LoVo (cell line): ENCODE results near the gene RAPGEF5.
"Not testable (repeated sequence)": the region's sequence is repeated elsewhere in the genome, so short reads cannot be mapped to it uniquely, and the experiment has no call there.

Experiments used
- DNase-seq: peaks from one replicate; pipeline ENCODE4 v3.0.0-alpha.2; 2016; ENCODE audit warnings: low spot score

The RAPGEF5 gene

GRCh38 chr7:22116451-22117030 lies 240.4 kb downstream of the RAPGEF5 start:
- no peak for DNase-seq

- DNase-seq: no peak
These were observed 241.3 kb downstream of the RAPGEF5 start for GRCh38 chr7:22115689-22116088.

GRCh38 chr7:22114440-22114981 lies 242.4 kb downstream of the RAPGEF5 start:
- DNase-seq: no peak

- DNase-seq: no peak
These were observed 243.9 kb downstream of the RAPGEF5 start for GRCh38 chr7:22113041-22113440.

GRCh38 chr7:22111661-22112060 lies 245.3 kb downstream of the RAPGEF5 start:
- DNase-seq: no peak

GRCh38 chr7:22110881-22111280 lies 246.1 kb downstream of the RAPGEF5 start:
- DNase-seq: no peak

- peak; percentile 65 for DNase-seq
These were observed 246.6 kb downstream of the RAPGEF5 start for GRCh38 chr7:22110227-22110839.

GRCh38 chr7:22109761-22110160 lies 247.2 kb downstream of the RAPGEF5 start:
- DNase-seq: no peak

- DNase-seq: no peak
These were observed 248.7 kb downstream of the RAPGEF5 start for GRCh38 chr7:22108151-22108845.

- DNase-seq: no peak
These were observed 251.4 kb downstream of the RAPGEF5 start for GRCh38 chr7:22105550-22105949.

- DNase-seq: no peak
These were observed 262.3 kb downstream of the RAPGEF5 start for GRCh38 chr7:22094413-22095342.

- no peak for DNase-seq
These were observed 263.0 kb downstream of the RAPGEF5 start for GRCh38 chr7:22093936-22094335.

GRCh38 chr7:22093001-22093400 lies 264.0 kb downstream of the RAPGEF5 start:
- DNase-seq: no peak

- DNase-seq: not testable (repeated sequence)
These were observed 265.9 kb downstream of the RAPGEF5 start for GRCh38 chr7:22090958-22091525.

GRCh38 chr7:22090512-22090911 lies 266.4 kb downstream of the RAPGEF5 start:
- no peak for DNase-seq

- DNase-seq: no peak
These were observed 266.8 kb downstream of the RAPGEF5 start for GRCh38 chr7:22090107-22090506.

- no peak for DNase-seq
These were observed 268.1 kb downstream of the RAPGEF5 start for GRCh38 chr7:22088827-22089226.

- DNase-seq: no peak
These were observed 269.1 kb downstream of the RAPGEF5 start for GRCh38 chr7:22087861-22088260.

GRCh38 chr7:22083704-22084240 lies 273.2 kb downstream of the RAPGEF5 start:
- no peak for DNase-seq

GRCh38 chr7:22082886-22083703 lies 273.9 kb downstream of the RAPGEF5 start:
- peak; percentile 88 for DNase-seq

- no peak for DNase-seq
These were observed 274.4 kb downstream of the RAPGEF5 start for GRCh38 chr7:22082553-22082885.
